HG03103 (cell line): ENCODE data around the gene ELFN1.

Experiments used
- ATAC-seq: cut with Tn5 transposase; IDR thresholded peaks from one replicate; pipeline ENCODE4 v1.9.1; 2021; ENCODE audit warnings: low read depth; ENCODE audit not compliant: unreplicated experiment

Gene ELFN1

DNA sequence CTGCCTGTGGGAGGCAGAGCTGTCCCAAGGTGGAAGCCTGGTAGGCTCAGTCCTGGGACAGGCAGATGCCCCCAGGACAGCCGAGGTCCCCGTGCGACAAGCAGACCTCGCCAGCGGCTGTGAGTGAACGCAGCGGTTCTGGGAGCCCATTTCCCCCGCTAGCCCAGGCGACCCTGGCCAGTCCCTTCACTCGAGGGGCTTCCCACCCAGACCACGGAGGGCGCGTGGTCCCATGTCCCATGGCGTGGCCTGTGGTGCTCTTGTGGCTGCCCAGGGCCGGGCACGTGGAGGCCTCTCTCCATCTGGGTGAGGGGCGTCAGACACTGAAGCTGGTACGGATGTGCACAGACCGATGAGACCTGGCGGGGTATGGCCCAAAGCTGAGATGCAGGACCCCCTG is 67.9 kb downstream of the ELFN1 start:
- ATAC-seq: no peak

DNA sequence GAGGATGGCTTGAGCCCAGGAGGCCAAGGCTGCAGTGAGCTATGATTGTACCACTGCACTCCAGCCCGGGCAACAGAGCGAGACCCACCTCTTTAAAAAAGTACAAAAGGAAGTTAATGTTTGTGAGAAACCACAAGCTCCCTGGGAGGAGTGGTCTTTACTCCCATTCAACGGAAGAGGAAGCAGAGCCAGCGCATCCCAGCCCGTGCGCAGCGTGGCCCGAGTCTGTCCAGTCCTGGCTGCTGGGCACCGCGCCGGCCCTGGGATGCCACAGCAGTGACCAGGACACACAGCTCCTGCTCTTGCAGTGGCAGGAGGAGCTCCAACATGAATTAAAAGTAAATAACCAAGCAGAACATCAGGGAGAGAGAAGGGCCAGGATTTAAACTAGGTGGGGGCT is 68.4 kb downstream of the ELFN1 start:
- no peak for ATAC-seq

DNA sequence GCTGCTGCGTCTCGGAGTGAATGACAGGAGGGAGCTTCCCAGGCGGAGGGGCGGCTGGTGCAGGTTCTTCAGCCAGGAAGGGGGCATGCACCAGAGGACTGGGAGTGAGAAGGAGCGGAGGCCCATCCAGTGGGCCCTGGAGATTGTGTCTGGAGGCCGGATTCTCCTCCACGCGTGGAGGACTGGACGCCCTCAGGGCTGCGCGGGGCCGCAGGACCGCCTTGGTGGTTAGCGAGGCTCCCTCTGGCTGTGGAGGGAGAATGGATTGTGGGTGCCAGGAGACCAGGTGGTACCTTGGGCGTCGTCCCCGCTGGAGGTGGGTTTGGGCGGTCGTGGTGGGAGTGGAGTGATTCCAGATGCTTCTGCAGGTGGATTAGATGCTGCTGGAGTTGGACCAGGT is 68.9 kb downstream of the ELFN1 start:
- no peak for ATAC-seq

DNA sequence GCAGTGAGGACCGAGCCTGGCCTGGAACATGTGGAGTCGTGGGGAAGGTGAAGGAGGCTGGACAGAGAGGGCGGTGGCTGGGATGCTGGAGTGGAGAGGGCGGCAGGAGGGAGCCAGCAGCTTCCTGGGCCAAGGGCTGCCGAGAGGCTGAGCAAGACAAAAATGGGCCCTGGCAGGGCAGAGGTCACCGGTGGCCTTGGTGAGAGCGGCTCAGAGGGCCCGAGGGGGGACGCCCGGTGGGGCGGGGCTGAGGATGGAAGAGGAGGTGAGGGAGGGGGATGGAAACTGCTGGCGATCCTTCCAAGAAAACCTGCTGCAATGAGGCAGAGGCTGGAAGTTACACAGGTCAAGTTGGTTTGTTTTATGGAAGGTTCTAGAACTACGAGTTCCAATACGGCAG is 69.5 kb downstream of the ELFN1 start:
- ATAC-seq: no peak

DNA sequence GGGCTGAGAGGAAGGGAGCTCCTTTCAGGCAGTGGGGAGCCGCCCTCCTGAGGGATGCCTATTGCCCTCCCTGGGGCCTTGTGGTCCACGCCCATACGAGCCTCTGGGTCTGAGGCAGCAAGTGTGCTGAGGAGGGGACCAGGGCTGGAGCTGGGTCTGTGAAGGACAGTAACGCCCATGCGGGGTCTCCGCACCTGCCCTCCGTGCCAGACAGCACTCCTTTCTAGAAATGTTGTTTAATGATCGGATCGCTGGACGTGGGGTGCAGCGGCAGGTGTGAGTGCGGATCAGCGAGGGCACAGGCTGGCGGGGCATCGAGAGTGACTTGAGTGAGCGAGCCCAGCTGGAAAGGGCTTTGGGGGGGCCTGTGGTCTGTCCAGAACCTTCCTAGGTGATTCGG is 70.1 kb downstream of the ELFN1 start:
- ATAC-seq: no peak

DNA sequence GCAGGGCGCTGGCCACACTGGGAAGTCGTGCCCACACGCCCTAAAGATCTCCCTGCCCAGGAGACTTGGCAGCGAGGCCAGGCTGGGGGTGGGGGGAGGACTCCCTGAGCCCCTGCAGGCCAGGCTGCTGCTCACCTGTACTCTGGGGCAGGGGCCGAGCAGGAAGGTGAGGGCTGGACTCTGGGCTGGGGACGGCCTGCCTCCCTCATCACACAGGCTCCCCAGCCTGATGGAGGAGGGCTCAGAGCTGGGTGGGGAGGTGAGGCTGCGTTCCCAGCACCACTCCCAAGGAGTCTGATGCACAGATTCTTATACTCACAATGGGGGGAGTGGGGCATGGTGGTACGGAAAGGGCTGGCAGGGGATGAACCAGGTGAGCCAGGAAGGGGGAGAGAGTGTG is 71.2 kb downstream of the ELFN1 start:
- ATAC-seq: no peak

DNA sequence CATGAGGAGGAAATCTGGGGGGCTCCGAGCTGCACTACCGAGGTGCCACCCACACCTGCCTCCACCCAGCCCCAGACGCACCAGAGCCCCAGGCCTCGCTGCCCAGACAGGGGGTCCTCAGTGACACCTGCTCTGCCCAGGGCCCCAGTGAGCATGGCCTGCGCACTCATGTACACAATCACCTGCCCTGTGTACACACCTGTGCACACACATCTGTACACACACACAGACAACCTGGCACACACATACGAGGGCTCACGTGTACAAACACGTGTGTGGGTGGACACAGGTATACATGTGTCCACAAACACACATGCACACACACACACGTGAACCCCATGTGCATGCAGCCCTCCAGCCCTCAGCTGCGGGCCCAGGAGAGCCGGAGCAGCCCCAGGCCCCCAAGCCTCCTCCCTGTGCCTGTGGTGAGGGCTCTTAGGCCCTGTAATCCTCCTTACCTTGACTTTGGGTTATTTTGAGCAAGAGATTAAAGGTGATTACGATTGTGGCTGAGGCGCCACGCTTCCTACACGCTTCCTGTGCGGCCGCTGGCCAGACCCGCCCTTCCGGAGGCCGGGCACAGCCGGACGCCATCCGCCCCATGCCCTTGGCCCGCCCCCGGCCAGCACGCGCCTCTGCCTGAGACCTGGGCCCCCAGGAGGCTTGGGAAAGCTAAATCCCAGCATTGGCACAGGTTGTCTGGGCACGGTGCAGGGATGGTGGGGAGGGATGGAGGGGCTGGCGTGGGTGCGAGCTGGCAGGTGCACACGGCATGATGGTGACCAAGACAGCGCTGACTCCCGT is 71.9 kb downstream of the ELFN1 start:
- ATAC-seq: no peak

DNA sequence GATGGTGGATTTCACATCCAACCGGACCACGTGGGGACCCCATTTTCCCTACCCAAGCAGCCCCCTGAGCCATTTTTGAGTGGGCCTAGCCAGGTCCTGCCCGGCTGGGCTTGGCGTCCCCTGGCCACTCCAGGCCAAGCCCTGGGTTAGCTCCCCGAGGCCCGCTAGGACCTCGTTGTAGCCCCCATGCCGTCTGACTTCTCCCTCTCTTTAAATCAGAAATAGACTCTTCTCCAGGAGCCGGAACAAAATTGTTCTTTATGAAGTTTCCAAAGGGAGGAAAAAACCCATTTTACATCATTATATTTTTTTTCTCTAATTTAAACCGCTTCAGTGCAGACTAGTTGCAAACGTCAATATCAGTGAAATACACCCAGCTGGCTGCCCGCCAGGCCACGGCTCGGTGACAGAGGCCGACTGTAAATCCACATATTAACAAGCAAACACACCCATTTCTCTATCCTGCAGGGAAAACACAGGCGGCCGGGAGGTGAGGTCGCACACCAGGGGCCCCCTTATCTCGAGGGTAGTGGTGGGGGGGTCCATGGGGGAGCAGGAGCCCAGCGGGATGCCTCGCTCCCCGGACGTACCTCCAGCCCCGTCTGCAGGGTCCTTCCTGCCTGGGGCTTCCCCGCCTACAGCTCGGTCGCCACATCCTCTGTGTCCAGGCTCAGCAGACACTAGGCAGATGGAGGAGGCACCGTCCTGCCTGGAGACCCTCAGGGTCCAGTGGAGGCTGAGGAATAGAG is 72.7 kb downstream of the ELFN1 start:
- ATAC-seq: no peak

DNA sequence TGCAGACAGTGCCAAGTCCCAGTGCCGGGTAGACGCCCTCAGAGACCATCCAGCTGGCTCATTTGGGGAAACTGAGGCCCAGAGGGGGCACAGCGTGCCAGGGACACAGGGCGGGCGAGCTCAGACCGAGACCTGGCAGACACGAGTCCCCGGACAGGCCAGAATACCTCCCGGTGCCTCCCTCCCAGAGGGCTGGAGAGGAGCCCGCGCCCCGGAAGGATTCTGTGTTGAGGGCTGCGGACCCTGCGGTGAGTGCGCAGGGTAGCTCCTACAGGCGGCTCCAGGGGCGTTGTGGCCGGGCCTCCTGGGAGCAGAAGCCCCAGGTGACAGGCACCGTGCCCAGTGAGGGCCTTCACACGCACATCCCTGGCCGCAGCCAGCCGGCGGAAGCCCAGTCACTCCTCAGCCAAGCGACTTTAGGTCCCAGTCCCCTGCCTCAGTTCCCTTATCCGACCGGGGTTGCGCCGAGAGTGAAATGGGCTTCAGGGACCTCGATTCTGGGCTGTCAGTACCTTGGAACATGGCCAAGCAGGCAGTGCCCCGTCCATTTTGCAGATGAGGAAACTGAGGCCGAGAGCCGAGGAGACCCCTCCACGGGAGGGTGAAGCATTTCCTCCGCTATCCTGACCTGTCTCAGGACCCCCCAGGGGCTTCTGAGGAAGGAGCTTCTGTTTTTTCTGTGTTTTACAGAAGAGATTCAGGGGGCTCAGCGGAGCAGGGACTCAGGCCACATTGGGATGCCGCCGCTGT is 73.6 kb downstream of the ELFN1 start:
- ATAC-seq: no peak

DNA sequence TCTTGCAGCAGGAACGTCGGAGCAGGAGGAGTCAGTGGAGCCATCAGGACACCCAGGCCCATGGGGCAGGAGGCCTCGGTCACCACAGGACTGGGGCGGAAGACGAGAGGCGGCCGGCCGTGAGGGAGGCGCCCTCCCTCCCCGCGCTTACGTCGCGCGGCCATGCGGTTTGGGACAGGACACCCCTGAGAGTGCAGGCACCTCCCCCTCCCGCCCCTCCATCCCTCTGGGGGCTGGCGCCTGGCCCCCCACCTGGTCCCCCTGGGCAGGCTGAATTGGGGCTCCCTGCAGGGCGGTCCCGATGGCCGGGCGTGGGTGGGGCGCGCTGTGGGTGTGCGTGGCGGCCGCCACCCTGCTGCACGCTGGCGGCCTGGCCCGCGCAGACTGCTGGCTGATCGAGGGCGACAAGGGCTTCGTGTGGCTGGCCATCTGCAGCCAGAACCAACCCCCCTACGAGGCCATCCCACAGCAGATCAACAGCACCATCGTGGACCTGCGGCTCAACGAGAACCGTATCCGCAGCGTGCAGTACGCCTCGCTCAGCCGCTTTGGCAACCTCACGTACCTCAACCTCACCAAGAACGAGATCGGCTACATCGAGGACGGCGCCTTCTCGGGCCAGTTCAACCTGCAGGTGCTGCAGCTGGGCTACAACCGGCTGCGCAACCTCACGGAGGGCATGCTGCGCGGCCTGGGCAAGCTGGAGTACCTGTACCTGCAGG is 74.4 kb downstream of the ELFN1 start:
- no peak for ATAC-seq

DNA sequence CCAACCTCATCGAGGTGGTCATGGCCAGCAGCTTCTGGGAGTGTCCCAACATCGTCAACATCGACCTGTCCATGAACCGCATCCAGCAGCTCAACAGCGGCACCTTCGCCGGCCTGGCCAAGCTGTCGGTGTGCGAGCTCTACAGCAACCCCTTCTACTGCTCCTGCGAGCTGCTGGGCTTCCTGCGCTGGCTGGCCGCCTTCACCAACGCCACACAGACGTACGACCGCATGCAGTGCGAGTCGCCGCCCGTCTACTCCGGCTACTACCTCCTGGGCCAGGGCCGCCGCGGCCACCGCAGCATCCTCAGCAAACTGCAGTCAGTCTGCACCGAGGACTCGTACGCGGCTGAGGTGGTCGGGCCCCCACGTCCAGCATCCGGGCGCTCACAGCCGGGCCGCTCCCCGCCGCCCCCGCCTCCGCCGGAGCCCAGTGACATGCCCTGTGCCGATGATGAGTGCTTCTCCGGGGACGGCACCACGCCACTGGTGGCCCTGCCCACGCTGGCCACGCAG is 75.0 kb downstream of the ELFN1 start:
- ATAC-seq: no peak

DNA sequence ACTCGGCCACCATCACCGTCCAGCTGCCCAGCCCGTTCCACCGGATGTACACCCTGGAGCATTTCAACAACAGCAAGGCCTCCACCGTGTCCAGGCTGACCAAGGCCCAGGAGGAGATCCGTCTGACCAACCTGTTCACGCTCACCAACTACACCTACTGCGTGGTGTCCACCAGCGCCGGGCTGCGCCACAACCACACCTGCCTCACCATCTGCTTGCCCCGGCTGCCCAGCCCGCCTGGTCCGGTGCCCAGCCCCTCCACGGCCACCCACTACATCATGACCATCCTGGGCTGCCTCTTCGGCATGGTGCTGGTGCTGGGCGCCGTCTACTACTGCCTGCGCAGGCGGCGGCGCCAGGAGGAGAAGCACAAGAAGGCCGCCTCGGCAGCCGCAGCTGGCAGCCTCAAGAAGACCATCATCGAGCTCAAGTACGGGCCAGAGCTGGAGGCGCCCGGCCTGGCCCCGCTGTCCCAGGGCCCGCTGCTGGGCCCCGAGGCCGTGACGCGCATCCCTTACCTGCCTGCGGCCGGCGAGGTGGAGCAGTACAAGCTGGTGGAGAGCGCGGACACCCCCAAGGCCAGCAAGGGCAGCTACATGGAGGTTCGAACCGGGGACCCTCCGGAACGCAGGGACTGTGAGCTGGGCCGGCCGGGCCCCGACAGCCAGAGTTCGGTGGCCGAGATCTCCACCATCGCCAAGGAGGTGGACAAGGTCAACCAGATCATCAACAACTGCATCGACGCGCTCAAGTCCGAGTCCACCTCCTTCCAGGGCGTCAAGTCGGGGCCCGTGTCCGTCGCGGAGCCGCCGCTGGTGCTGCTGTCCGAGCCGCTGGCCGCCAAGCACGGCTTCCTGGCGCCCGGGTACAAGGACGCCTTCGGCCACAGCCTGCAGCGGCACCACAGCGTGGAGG is 75.8 kb downstream of the ELFN1 start:
- ATAC-seq: no peak

DNA sequence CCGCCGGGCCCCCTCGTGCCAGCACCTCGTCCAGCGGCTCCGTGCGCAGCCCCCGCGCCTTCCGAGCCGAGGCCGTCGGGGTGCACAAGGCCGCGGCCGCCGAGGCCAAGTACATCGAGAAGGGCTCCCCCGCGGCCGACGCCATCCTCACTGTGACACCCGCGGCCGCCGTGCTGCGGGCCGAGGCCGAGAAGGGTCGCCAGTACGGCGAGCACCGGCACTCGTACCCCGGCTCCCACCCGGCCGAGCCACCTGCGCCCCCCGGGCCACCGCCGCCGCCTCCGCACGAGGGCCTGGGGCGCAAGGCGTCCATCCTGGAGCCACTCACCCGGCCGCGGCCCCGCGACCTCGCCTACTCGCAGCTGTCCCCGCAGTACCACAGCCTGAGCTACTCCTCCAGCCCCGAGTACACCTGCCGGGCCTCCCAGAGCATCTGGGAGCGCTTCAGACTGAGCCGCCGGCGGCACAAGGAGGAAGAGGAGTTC is 76.5 kb downstream of the ELFN1 start:
- ATAC-seq: no peak

DNA sequence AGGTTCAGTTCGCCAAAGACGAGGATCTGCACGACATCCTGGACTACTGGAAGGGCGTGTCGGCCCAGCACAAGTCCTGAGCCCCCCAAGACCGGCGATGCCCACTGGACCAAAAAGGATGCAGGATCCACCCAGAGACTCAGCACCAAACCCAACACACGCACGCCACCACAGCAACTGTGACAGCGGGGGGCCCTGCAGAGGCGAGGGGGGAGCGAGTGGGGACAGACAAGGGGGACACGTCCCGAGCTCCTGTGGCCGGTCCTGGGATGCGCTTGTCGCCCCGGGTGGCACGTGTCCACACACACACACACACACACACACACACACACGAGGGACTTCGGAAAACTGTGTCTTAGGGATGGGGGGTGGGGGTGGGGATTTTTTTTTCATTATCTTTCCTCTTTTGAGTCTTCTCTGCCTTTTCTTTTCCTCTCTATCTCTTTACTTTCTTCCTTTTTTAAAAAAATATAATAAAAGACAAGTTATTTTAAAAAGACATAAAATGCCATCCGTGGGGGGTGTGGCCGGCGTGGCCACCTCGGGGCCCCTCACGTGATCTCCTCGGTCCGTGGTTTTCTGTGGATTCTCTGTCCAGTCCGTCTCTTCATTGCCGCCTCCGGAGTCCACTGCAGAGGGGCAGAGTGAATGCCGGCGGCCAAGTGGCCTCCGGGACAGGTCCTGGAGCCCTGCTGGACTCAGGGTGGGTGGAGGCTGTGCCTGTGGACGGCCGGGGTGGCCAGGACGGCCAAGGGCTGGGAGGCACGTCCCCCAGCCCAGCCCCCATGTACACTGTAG is 77.1 kb downstream of the ELFN1 start:
- no peak for ATAC-seq

DNA sequence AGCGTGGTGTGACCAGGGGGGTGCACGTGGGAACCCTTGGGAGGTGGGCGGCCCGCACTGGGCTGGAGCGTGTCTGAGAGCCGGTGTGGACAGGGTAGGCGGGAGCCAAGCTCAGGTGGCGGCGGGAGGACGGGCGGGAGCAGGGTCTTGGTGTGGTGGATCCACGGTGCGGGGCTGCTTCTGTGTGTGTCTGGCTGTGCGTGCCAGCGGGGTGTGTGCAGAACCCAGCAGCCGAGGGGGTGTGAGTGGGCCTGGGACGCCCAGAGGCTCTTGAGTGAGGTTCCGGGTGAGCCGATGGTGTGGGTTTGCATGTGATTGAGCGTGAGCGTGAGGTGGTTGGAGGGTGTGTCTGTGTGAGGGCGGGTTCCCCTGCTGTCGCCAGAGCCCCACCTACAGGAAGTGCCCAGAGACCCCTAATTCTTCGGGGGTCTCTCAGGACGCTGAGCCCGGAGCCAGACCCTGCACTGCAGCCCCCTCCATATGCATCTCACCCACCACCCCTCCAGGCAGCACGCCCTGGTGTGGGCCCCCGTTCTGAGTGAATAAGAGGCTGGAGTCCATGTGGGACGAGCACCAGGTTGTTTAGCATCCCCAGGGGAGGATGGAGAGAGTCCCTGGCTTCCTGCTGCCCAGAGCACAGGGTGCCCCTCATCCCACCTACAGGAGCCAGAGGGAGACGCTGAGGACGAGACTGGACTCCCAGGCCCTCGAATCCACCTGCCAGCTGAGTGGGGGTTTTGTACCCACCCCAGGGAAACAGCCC is 78.2 kb downstream of the ELFN1 start:
- ATAC-seq: no peak

DNA sequence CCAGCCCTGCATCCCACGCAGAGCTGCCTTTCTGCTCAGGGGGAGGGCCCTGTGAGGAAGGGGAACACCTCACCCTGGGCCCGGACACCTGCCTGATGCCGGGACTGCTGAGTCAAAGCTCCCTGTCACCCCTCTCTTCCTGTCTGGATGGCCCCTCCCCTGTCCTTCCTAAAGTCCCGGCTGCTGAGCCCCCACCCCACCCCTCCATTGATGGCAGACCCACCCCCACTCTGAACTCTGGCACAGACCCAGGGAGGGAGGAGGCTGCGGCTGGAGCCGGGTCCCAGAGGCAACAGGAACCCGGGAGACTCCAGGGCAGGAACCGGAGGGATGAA is 78.7 kb downstream of the ELFN1 start:
- ATAC-seq: no peak

DNA sequence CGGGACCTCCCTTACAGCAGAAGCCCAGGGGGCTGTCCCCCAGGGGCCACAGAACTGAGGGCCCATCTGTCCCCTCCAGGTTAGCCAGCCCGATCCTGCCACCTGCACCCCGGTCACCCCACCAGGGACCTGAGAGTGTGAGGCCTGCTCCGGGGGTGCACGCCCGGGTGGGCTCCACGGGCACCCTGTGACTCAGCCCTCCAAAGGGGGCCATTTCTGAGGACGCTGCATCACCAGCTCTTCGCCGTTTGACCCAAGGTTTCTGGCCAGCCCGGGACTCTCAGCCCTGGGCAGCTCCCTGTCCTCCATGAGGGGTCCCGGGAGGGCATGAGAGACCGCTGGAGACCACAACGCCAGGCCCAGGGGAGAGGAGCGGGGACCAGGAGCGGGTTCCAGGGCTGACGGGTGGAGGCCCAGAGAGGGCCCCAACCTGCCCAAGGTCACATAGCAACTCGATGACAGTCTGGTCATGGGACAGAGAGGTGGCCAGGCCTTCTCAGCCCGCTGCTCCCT is 79.3 kb downstream of the ELFN1 start:
- ATAC-seq: no peak
